Suprapubic skin (tissue), 3 donors: ENCODE results near the gene USP32.

Experiments
- CTCF ChIP-seq, 2 donors: fragments of 200-600 bp in 1 of 2; fragments of 450-650 bp in 1 of 2; sonication (generic) in 1 of 2; IDR thresholded peaks; one replicate each; pipeline ENCODE4 v1.5.1; 2016 to 2019; ENCODE audit warnings: antibody characterized with exemption in 2 of 2, mild to moderate bottlenecking in 1 of 2, moderate library complexity in 1 of 2
- POLR2A ChIP-seq, 2 donors: fragments of 450-650 bp; IDR thresholded peaks; one replicate each; pipeline ENCODE4 v1.6.1; 2017; ENCODE audit warnings: antibody characterized with exemption in 2 of 2, mild to moderate bottlenecking in 2 of 2, moderate library complexity in 2 of 2

GRCh38 chr17:60156746-60157145, 235.2 kb downstream of the USP32 start:
- no peak for TF ChIP-seq CTCF (IDR thresholded peaks at IDR 0.05)
- TF ChIP-seq POLR2A (IDR thresholded peaks at IDR 0.05) = no peak
